Prostate gland (tissue), 2 donors: ENCODE data around the gene EPM2A. TPM values are rescaled to one million over a fixed set of nuclear protein-coding genes. Genes with fewer than 3 reads are reported as not detected.

Experiments
- DNase-seq: peaks from one replicate; pipeline ENCODE4 v3.0.0-alpha.2; 2019; ENCODE audit warnings: low spot score
- H3K27ac ChIP-seq, 2 donors: fragments of 200-600 bp; sonication (generic); 2 replicates each; pipeline ENCODE4 v1.5.1; 2017 to 2019
- H3K27me3 ChIP-seq: fragments of 200-600 bp; sonication (generic); replicated peaks from 2 replicates; pipeline ENCODE4 v1.5.1; 2019; ENCODE audit not compliant: insufficient read depth
- H3K36me3 ChIP-seq, 2 donors: fragments of 200-600 bp; sonication (generic); 1 replicate in 1 of 2; 2 replicates in 1 of 2; pipeline versions ENCODE4 v1.5.1 to v1.8.1; 2017 to 2019
- H3K4me1 ChIP-seq: fragments of 200-600 bp; sonication (generic); replicated peaks from 2 replicates; pipeline ENCODE4 v1.5.1; 2019
- H3K4me3 ChIP-seq, 2 donors: fragments of 200-600 bp; sonication (generic); 2 replicates each; pipeline ENCODE4 v1.5.1; 2017 to 2019
- H3K9me3 ChIP-seq: fragments of 200-600 bp; sonication (generic); 2 replicates; pipeline ENCODE4 v1.5.1; 2017
- CTCF ChIP-seq, 4 experiments: fragments of 200-600 bp in 2 of 4; fragments of 450-650 bp in 2 of 4; sonication (generic) in 2 of 4; IDR thresholded peaks; 1 replicate in 3 of 4; 2 replicates in 1 of 4; pipeline ENCODE4 v1.5.1; 2016 to 2019; ENCODE audit warnings: antibody characterized with exemption in 4 of 4, mild to moderate bottlenecking in 2 of 4, moderate library complexity in 2 of 4
- POLR2A ChIP-seq: fragments of 450-650 bp; IDR thresholded peaks from one replicate; pipeline ENCODE4 v1.6.1; 2016; ENCODE audit warnings: antibody characterized with exemption, mild to moderate bottlenecking
- POLR2AphosphoS5 ChIP-seq: sonication (generic); formaldehyde crosslinking; IDR thresholded peaks from one replicate; pipeline ENCODE4 v1.6.1; 2017; ENCODE audit warnings: antibody characterized with exemption
- WGBS: methylation state at CpG from one replicate; pipeline ENCODE4 v1.1.5; 2018; 5-methylcytosine and 5-hydroxymethylcytosine counted together
- intact Hi-C: fragments of 100-400 bp; cut with DNase I; formaldehyde crosslinking; loops from one replicate; pipeline ENCODE4 v1.14.2; 2022
- total RNA-seq, 2 donors: library from RNA; depleted of rRNA; stranded (reverse); fragments of >200 nt; gene quantifications; one replicate each; pipeline ENCODE4 v1.1.0, GENCODE V29; 2016

Gene EPM2A
- total RNA-seq, 2 donors from 2014 or later: 7.2 to 18.6 TPM

GRCh38 chr6:145652572-145652971 lies 82.7 kb downstream of the EPM2A start:
- Histone ChIP-seq H3K36me3 (no peaks in the 10 kb centered on the region), H3K4me1 (no peaks in the 10 kb centered on the region), H3K9me3 (no peaks in the 10 kb centered on the region), H3K27ac (no peak overlapping the region), H3K4me3 (no peak overlapping the region), H3K27me3 (no peaks in the 10 kb centered on the region)
- intact Hi-C loops: no loop called here
- TF ChIP-seq POLR2AphosphoS5: no peak
- no peak for TF ChIP-seq POLR2A
- no peak for TF ChIP-seq CTCF (IDR thresholded peaks at IDR 0.05)
- DNase-seq: no peak
- WGBS: 83% methylated on average over 1 of the region's 1 CpG

GRCh38 chr6:145651988-145652387 lies 83.3 kb downstream of the EPM2A start:
- Histone ChIP-seq H3K27me3 (no peaks in the 10 kb centered on the region), H3K27ac (no peak overlapping the region), H3K4me1 (no peaks in the 10 kb centered on the region), H3K4me3 (no peak overlapping the region), H3K9me3 (no peaks in the 10 kb centered on the region), H3K36me3 (no peaks in the 10 kb centered on the region)
- WGBS: 56% methylated on average over 2 of the region's 2 CpGs
- DNase-seq: no peak
- TF ChIP-seq POLR2AphosphoS5 (no peak), CTCF (IDR thresholded peaks at IDR 0.05) (no peak), POLR2A (no peak)
- intact Hi-C loops: no loop called here

- TF ChIP-seq CTCF (IDR thresholded peaks at IDR 0.05) (no peak), POLR2A (no peak), POLR2AphosphoS5 (no peak)
- no peak overlapping the region for H3K4me3 ChIP-seq
- H3K27me3 ChIP-seq: no peaks in the 10 kb centered on the region
- H3K27ac ChIP-seq: no peak overlapping the region
- 96% methylated on average over 4 of the region's 4 CpGs for WGBS
- DNase-seq: no peak
- H3K4me1 ChIP-seq: no peaks in the 10 kb centered on the region
- intact Hi-C loops: no loop called here
- H3K36me3 ChIP-seq: no peaks in the 10 kb centered on the region
- no peaks in the 10 kb centered on the region for H3K9me3 ChIP-seq
Measured at GRCh38 chr6:145648149-145648548, 87.2 kb downstream of the EPM2A start.

- no peak for DNase-seq
- Histone ChIP-seq H3K9me3 (no peaks in the 10 kb centered on the region), H3K4me1 (no peaks in the 10 kb centered on the region), H3K4me3 (no peak overlapping the region), H3K27me3 (no peaks in the 10 kb centered on the region), H3K36me3 (no peaks in the 10 kb centered on the region), H3K27ac (no peak overlapping the region)
- 94% methylated on average over 1 of the region's 1 CpG for WGBS
- TF ChIP-seq POLR2A (no peak), CTCF (IDR thresholded peaks at IDR 0.05) (no peak), POLR2AphosphoS5 (no peak)
- intact Hi-C loops: no loop called here
Measured at GRCh38 chr6:145647602-145648001, 87.7 kb downstream of the EPM2A start.

- Histone ChIP-seq H3K4me3 (no peak overlapping the region), H3K9me3 (no peaks in the 10 kb centered on the region), H3K36me3 (no peaks in the 10 kb centered on the region), H3K4me1 (no peaks in the 10 kb centered on the region), H3K27ac (no peak overlapping the region), H3K27me3 (no peaks in the 10 kb centered on the region)
- 86% methylated on average over 3 of the region's 3 CpGs for WGBS
- intact Hi-C loops: no loop called here
- no peak for DNase-seq
- no peak for TF ChIP-seq CTCF (IDR thresholded peaks at IDR 0.05)
- TF ChIP-seq POLR2AphosphoS5: no peak
- TF ChIP-seq POLR2A: no peak
Measured at GRCh38 chr6:145643760-145644159, 91.6 kb downstream of the EPM2A start.
